ENCODE results near the gene CHEK2.
A peak's percentile ranks its signal among the peaks of the same experiment; 100 is the strongest.
"Not testable (repeated sequence)": the region's sequence is repeated elsewhere in the genome, so short reads cannot be mapped to it uniquely, and the experiment has no call there.

The CHEK2 gene

GRCh38 chr22:28693041-28693760, 48.4 kb downstream of the CHEK2 start:
- DNase-seq: not testable (repeated sequence)

DNA sequence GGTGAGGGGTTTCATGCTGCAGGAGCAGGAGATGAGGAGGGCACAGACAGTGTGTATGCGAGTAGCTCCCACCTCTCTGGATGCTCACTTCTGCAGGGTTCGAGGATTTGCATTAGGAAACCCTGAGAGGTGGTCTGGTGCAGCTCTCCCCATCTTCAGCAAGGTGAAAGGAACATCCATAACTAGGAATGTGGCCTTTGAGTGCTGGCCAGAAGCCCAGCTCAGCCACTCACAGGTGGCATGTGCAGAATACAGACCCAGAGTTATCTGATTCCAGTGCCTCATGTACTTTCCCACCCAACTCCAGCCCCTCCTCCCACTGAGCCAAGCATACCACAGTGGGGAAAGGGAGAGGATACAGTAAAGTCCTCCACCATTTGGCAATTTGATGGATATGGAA, 51.8 kb downstream of the CHEK2 start:
- not testable (repeated sequence) for DNase-seq

GRCh38 chr22:28682966-28683365, 58.7 kb downstream of the CHEK2 start:
- DNase-seq: not testable (repeated sequence)

DNA sequence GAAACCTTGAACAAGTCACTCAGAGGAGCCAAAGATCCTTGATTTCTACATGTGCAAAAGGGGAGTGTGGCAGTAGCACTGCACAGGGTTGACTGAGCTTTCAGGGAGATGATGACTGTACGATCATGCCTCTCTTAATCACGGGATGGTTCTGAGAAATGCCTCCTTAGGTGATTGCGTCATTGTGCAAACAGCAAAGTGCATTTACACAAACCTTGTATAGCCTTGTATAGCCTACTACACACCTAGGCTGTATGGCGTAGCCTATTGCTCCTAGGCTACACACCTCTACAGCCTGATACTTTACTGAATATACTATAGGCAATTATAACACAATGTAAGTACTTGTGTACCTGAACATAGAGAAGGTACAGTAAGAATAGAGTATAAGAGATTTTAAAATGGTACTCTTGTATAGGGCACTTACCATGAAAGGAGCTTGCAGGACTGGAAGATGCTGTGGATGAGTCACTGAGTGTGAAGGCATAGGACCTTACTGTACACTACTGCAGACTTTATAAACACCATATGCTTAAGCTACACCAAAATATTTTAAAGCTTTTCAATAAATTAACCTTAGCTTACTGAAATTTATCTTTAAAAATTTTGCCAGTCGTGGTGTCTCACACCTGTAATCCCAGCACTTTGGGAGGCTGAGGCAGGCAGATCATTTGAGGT, 60.7 kb downstream of the CHEK2 start:
- not testable (repeated sequence) for DNase-seq

DNA sequence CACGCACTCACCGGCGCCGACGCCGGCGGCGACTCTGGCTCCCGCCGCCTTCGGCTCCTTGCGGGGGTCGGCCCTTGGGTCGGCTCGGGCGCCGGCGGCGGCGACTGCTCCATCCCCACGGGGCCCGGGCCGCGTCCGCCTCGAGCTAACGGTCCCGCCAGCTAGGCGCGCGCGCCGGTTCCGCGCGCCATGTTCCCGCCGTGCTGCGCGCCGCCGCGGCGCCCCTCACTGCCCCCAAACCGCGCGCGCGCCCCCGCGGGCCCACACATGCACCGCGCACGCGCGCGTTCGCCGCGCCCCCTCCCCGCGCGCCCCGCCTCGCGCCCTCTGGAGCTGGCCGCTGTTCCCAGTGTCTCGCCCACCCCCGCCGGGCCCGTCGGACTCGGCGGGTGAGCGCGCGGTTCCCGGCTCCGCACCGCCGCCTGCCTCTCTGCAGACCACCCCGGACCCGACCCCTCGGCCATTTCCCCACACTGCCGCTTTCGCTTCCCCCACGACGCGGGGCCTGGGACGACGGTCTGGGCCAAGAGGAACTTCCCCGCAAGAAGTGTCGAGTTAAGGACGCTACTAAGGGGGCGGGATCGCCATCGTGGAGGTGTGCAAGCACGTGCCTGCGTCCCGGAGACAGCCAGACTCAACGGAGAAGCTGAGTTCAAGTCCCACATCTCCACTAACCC, 61.9 kb downstream of the CHEK2 start, which contains the start of gene TTC28:
TSS of gene TTC28 (minus strand) at position 230 of the 677 bp plus-strand sequence. CDS start at position 113, 117 bp downstream.
- DNase-seq: peak in 49 of 51 donors; percentile 4 to 86 (median 63)

GRCh38 chr22:28678778-28679610, 62.6 kb downstream of the CHEK2 start:
- peak in 22 of 51 donors; percentile 2 to 51 (median 30) for DNase-seq

- DNase-seq: not testable (repeated sequence)
Observed at GRCh38 chr22:28678170-28678569, 63.5 kb downstream of the CHEK2 start.

DNA sequence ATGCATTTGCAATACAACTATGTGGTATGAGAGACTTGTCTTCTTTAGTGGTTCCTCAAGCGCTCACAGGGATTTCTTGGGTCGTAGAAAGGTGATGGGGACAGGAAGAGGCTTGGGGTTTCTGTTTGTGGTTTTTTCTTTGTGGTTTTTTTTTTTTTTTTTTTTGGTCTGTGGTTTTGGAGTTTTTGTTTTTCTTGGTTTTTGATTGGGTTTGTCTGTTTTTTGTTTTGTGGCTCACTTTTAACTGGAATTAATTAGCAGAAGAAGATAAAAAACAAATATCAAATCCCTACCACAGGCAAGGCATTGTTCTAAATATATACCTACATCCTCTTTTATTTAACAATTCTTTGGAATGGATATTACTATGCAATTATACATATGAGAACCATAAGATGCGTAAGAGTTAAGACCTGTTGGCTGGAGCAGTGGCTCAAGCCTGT, 67.5 kb downstream of the CHEK2 start:
- DNase-seq: no peak

DNA sequence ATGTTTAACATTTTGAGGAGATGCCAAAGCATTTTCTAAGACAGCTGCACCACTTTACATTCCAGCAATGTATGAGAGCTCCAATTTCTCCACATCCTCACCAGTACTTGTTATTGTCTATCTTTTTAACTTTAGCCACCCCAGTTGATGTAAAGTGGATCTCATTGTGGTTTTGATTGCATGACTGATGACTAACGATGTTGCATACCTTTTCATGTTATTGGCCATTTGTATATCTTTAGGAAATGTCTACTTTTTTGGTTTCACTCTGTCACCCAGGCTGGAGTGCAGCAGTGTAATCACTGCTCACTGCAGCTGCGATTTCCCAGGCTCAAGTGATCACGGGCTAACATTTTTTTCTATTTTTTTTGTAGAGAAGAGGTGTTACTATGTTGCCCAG, 70.9 kb downstream of the CHEK2 start:
- DNase-seq: no peak

GRCh38 chr22:28670161-28670560, 71.5 kb downstream of the CHEK2 start:
- DNase-seq: no peak

- no peak for DNase-seq
Observed at GRCh38 chr22:28669387-28669786, 72.2 kb downstream of the CHEK2 start.

GRCh38 chr22:28663569-28663942, 78.1 kb downstream of the CHEK2 start:
- not testable (repeated sequence) for DNase-seq

GRCh38 chr22:28658448-28658847, 83.2 kb downstream of the CHEK2 start:
- DNase-seq: no peak

DNA sequence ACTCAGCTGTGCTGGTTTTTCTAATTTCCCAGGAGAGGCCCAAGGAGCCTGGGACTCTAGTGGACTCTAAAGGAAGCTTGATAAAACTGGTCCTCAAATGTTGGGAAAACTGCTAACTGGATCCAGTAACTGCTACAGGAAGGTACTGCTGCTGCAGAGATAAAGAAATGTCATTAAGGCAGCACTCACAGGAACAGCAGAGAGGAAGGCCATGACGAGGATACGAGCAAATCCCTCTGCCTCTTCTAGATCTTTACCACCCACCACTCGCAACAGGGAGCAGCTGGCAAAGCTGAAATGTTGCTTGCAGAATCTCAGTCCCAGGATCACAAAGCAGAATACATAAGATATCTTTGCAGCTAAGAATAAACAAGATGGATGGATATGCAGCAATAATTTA, 85.4 kb downstream of the CHEK2 start:
- DNase-seq: no peak

DNA sequence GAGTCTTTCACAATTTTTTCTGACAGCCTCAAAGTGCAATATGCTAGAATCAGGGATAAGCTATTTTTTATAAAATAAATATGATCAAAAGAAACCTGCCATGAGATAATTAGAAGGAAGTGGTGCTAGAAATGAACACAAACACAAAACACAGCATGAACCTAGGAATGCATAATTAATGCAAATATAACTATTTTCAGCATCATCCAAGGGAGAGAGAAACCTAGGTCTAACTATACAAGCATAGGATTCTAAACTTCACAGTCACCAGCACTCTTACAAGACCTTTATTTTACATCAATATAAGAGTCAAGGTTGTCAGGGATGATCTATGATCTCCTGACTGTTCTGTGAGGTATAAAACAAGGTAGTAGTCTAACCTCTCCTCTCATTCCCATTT, 91.2 kb downstream of the CHEK2 start:
- no peak for DNase-seq

GRCh38 chr22:28648792-28649191, 92.8 kb downstream of the CHEK2 start:
- no peak for DNase-seq

GRCh38 chr22:28647216-28647615, 94.4 kb downstream of the CHEK2 start:
- no peak for DNase-seq

DNA sequence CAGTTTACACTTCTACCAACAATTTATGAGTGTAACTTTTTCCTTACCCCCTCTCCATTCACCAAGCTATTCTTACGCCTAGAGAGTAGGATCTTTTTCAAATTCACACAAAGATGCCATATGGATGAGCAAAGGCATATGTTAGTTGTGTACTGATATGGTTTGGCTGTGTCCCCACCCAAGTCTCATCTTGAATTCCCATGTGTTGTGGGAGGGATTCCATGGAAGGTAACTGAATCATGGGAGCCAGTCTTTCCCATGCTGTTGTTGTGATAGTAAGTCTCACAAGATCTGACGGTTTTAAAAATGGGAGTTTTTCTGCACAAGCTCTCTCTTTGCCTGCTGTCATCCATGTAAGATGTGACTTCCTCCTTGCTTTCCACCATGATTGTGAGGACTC, 102.3 kb downstream of the CHEK2 start:
- DNase-seq: no peak
